T-helper 2 cell treated with Interferon-gamma antibody and Interleukin-4, amounts not matched to agents 100 ng/mL and 5 ng/mL, for 36 hours (primary cell): ENCODE measurements around the gene PLIN1. TPM values are rescaled to one million over a fixed set of nuclear protein-coding genes. Genes with fewer than 3 reads are reported as not detected.

Experiments used
- intact Hi-C: fragments of 100-400 bp; cut with micrococcal nuclease; formaldehyde crosslinking; loops from one replicate; pipeline ENCODE4 v1.15.1; 2023
- total RNA-seq: library from RNA; stranded (reverse); gene quantifications from 2 replicates; pipeline ENCODE4 v1.2.3, GENCODE V29; 2022

The PLIN1 gene
- 0.07 TPM in 1 of 2 replicates, not detected in the other for total RNA-seq

GRCh38 chr15:89679212-89679611, at the start of gene PLIN1:
Gene PLIN1, minus strand, starts transcription at chr15:89679367. Its CDS starts 1,878 bp downstream, at chr15:89677489.
- intact Hi-C loops, result no loop called here

GRCh38 chr15:89728254-89728653, 49.1 kb upstream of the PLIN1 start:
- intact Hi-C loops, result no loop called here

GRCh38 chr15:89725064-89725463, 45.9 kb upstream of the PLIN1 start:
- intact Hi-C loops, result no loop called here

GRCh38 chr15:89724621-89725020, 45.5 kb upstream of the PLIN1 start:
- intact Hi-C loops, result no loop called here

- intact Hi-C loops, result no loop called here
Observed at GRCh38 chr15:89723031-89723430, 43.9 kb upstream of the PLIN1 start.

- intact Hi-C loops, result no loop called here
Observed at GRCh38 chr15:89714775-89715174, 35.6 kb upstream of the PLIN1 start.

- intact Hi-C loops, result no loop called here
Observed at GRCh38 chr15:89707577-89707976, 28.4 kb upstream of the PLIN1 start.

- intact Hi-C loops, result no loop called here
Observed at GRCh38 chr15:89704411-89704810, 25.2 kb upstream of the PLIN1 start.

- intact Hi-C loops, result no loop called here
Observed at GRCh38 chr15:89695198-89695597, 16.0 kb upstream of the PLIN1 start.

GRCh38 chr15:89693696-89694095, 14.5 kb upstream of the PLIN1 start:
- intact Hi-C loops, result no loop called here

GRCh38 chr15:89693091-89693490, 13.9 kb upstream of the PLIN1 start:
- intact Hi-C loops, result no loop called here

- intact Hi-C loops, result loop anchor here (2.0 kb wide), 1 partner anchor 60 kb away; the partner anchor contains the start of gene MESP1
Observed at GRCh38 chr15:89690276-89691218, 11.4 kb upstream of the PLIN1 start, which contains the start of the genes PEX11A and WDR93. Gene PEX11A, minus strand, starts transcription at chr15:89690754. Its CDS starts 122 bp downstream, at chr15:89690632. Gene WDR93, plus strand, starts transcription at chr15:89690811. Its CDS starts 10,936 bp downstream, at chr15:89701747.

GRCh38 chr15:89689930-89690275, 10.7 kb upstream of the PLIN1 start:
- intact Hi-C loops, result loop anchor here (2.0 kb wide), 1 partner anchor 61 kb away; the partner anchor contains the start of gene MESP1

GRCh38 chr15:89686522-89686921, 7.4 kb upstream of the PLIN1 start:
- intact Hi-C loops, result no loop called here

- intact Hi-C loops, result no loop called here
Observed at GRCh38 chr15:89685995-89686394, 6.8 kb upstream of the PLIN1 start.

- intact Hi-C loops, result no loop called here
Observed at GRCh38 chr15:89681146-89681545, 2.0 kb upstream of the PLIN1 start.

- intact Hi-C loops, result no loop called here
Observed at GRCh38 chr15:89680282-89680873, 1.2 kb upstream of the PLIN1 start.

- intact Hi-C loops, result no loop called here
Observed at GRCh38 chr15:89677381-89677780, 1.8 kb downstream of the PLIN1 start.

- intact Hi-C loops, result no loop called here
Observed at GRCh38 chr15:89675606-89676005, 3.6 kb downstream of the PLIN1 start.

- intact Hi-C loops, result no loop called here
Observed at GRCh38 chr15:89674526-89674925, 4.6 kb downstream of the PLIN1 start.

- intact Hi-C loops, result no loop called here
Observed at GRCh38 chr15:89673165-89673512, 6.0 kb downstream of the PLIN1 start.
